Measurements from ENCODE around the gene TNRC6A.

DNA sequence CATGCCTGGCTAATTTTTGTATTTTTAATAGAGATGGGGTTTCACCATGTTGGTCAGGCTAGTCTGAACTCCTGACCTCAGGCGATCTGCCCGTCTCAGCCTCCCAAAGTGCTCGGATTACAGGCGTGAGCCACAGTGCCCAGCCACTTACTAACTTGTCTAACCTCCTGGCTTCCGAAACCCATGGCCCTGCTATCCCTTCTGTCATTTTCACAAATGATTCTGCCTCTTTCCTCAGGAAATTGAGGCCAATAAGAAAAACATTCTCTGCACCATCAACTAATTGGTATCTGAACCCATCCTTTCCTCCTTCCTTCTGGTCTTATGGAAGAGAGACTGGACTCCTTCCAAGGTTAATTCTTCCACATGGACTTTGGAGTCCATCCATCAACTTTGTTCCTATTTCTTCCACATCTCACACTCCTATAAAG is 27.9 kb upstream of the TNRC6A start:
- TF ChIP-seq YY1 (IDR thresholded peaks at IDR 0.05; ENCODE audit: insufficient read depth, insufficient read length) (no peak), ZNF274 (IDR thresholded peaks at IDR 0.05; ENCODE audit: low read depth, low read length) (no peak)

Data from NT2/D1 (cell line).